Adrenal gland (tissue), 12 donors: Measurements from ENCODE around the gene CMKLR1. TPM values are rescaled to one million over a fixed set of nuclear protein-coding genes. Genes with fewer than 3 reads are reported as not detected.

ENCODE experiments used
- DNase-seq, 7 donors: peaks; one replicate each; pipeline ENCODE4 v3.0.0-alpha.2; 2019 to 2020
- H3K27ac ChIP-seq, 5 donors: fragments of 200-600 bp; sonication (generic) in 4 of 5; 1 replicate in 3 of 5; 2 replicates in 2 of 5; pipeline versions ENCODE4 v1.5.1 to v1.8.0; 2016 to 2020; ENCODE audit warnings: mild to moderate bottlenecking in 1 of 5
- H3K27me3 ChIP-seq: fragments of 200-600 bp; 2 replicates; pipeline ENCODE4 v1.8.0; 2021
- H3K36me3 ChIP-seq, 2 donors: fragments of 200-600 bp; replicated peaks in 1 of 2; 1 replicate in 1 of 2; 2 replicates in 1 of 2; pipeline versions ENCODE4 v1.5.1 to v1.8.0; 2018 to 2022
- H3K4me1 ChIP-seq, 2 donors: fragments of 200-600 bp; replicated peaks in 1 of 2; 1 replicate in 1 of 2; 2 replicates in 1 of 2; pipeline versions ENCODE4 v1.5.1 to v1.8.0; 2018 to 2021
- H3K4me3 ChIP-seq, 4 donors: fragments of 200-600 bp; sonication (generic) in 3 of 4; one replicate each; pipeline ENCODE4 v1.5.1; 2016 to 2018
- H3K9me3 ChIP-seq, 3 donors: fragments of 200-600 bp; sonication (generic) in 1 of 3; replicated peaks in 1 of 3; 1 replicate in 2 of 3; 2 replicates in 1 of 3; pipeline versions ENCODE4 v1.5.1 to v1.8.0; 2016 to 2021
- CTCF ChIP-seq, 6 experiments: fragments of 450-650 bp in 4 of 6; fragments of 200-600 bp in 2 of 6; sonication (generic) in 1 of 6; IDR thresholded peaks; 1 replicate in 5 of 6; 2 replicates in 1 of 6; pipeline versions ENCODE4 v1.5.1 to v1.8.0; 2016 to 2021; ENCODE audit warnings: antibody characterized with exemption in 6 of 6, mild to moderate bottlenecking in 2 of 6, moderate library complexity in 1 of 6
- POLR2A ChIP-seq, 2 donors: fragments of 450-650 bp; IDR thresholded peaks; one replicate each; pipeline ENCODE4 v1.6.1; 2017; ENCODE audit warnings: antibody characterized with exemption in 2 of 2, mild to moderate bottlenecking in 2 of 2, moderate library complexity in 1 of 2
- WGBS, 4 donors: extraction: QIAGEN DNeasy Blood & Tissue Kit in 2 of 4; methylation state at CpG; one replicate each; pipeline versions ENCODE4 v1.1.5 to v1.1.7; 2013 to 2017; 5-methylcytosine and 5-hydroxymethylcytosine counted together
- intact Hi-C, 2 donors: fragments of 100-400 bp; cut with DNase I; formaldehyde crosslinking; loops; one replicate each; pipeline versions ENCODE4 v1.14.1 to v1.15.0; 2022 to 2023
- polyA plus RNA-seq, 3 donors: library from polyadenylated mRNA; stranded (reverse); fragments of 200-250 nt in 2 of 3; fragments of 350-450 nt in 1 of 3; fragmentation: Illumina TruSeq in 1 of 3; extraction: RNeasy Lipid Tissue Mini Kit (QIAGEN cat#74804) in 1 of 3; gene quantifications; one replicate each; pipeline ENCODE4 v1.2.3, GENCODE V29; 2013 to 2014
- total RNA-seq, 9 donors: library from RNA; depleted of rRNA in 4 of 9; stranded (reverse); fragments of >200 nt in 4 of 9; fragments of 120-200 nt in 1 of 9; fragmentation: NEBNext Ultra II Directional in 1 of 9; extraction: Animal tissue kit (Norgen Biotek cat#: 25700) in 1 of 9; gene quantifications; one replicate each; pipeline versions ENCODE4 v1.1.0 to v1.2.4, GENCODE V29; 2013 to 2023
- donor health status: healthy with polysubstance abuse.
- donor health status: Bipolar disorder and iron deficiency.
- donor health status: DM: yes; HTN: yes; CAD: no.
- donor health status: DM: no; HTN: no; CAD: no.
- donor health status: DM: no; HTN: no; CAD: no.
- donor health status: DM: yes; HTN: yes; CAD: no.

The CMKLR1 gene
- total and polyA plus RNA-seq, 12 donors, result 2.1 to 26.6 (median 17.0) TPM

GRCh38 chr12:108299516-108299915 lies 39.6 kb downstream of the CMKLR1 start:
- H3K9me3 ChIP-seq, result no peaks in the 10 kb centered on the region
- H3K27me3 ChIP-seq, result no peaks in the 10 kb centered on the region
- WGBS, 4 donors, result 74 to 87% (median 85%) methylated on average over 4 of the region's 4 CpGs
- H3K4me3 ChIP-seq, result no peak overlapping the region
- no peak overlapping the region for H3K27ac ChIP-seq
- intact Hi-C loops, result no loop called here
- H3K36me3 ChIP-seq, result no peaks in the 10 kb centered on the region
- no peak for DNase-seq
- peaks cover 0 to 30% of the 10 kb centered on the region in 2 donors for H3K4me1 ChIP-seq
- TF ChIP-seq CTCF (IDR thresholded peaks at IDR 0.05) (no peak), POLR2A (IDR thresholded peaks at IDR 0.05) (no peak)

GRCh38 chr12:108298761-108299275 lies 40.3 kb downstream of the CMKLR1 start:
- TF ChIP-seq CTCF (IDR thresholded peaks at IDR 0.05), result no peak
- no peak for TF ChIP-seq POLR2A (IDR thresholded peaks at IDR 0.05)
- Histone ChIP-seq H3K4me1 (peaks cover 0 to 23% of the 10 kb centered on the region in 2 donors), H3K36me3 (no peaks in the 10 kb centered on the region), H3K27me3 (no peaks in the 10 kb centered on the region), H3K9me3 (no peaks in the 10 kb centered on the region), H3K27ac (peak overlapping the region in 1 of 5 donors; percentile 45), H3K4me3 (no peak overlapping the region)
- DNase-seq, result no peak
- WGBS, 4 donors, result 81 to 91% (median 86%) methylated on average over 4 to 6 of the region's 6 CpGs
- intact Hi-C loops, result no loop called here

DNA sequence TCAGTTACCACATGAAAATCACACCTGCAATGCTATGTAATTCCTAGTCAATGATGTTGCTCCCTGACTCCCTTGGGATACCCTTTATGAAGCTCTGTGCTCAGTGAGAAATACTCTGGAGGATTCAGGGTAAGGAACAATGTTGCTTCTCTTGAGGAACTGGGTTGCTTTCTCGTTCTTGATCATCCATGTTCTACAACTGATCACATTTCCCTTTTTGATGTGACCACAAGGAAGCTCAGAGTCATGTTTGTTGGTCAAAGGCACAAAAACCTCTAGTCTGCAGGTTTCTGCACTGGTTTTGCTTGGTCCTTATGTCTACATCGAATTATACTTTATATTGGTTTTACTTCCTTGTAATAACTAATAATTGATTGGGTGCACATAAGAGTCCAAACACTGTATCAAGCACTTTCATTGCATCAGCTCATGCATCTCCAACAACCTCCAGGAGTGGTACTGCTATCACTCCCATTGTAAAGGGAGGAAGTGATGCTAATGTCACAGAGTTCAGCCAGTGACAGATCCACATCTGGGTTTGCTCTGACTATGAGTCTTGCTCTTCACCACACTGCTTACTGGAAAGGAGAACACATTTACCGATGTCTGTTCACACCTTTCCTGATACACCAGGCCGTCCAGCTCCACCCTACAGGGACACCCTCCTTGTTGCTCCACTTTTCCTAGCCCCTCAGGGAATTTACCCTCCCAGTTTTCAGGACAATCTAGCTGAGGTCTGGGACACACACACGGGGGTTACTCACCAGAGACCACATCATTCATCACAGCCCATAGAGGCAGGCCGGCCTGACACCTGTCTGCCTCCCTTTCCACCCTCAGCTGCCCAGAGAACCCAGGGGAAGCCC lies 41.0 kb downstream of the CMKLR1 start:
- TF ChIP-seq POLR2A (IDR thresholded peaks at IDR 0.05) (no peak), CTCF (IDR thresholded peaks at IDR 0.05) (no peak)
- no peak overlapping the region for H3K4me3 ChIP-seq
- H3K36me3 ChIP-seq, result no peaks in the 10 kb centered on the region
- 73 to 78% (median 77%) methylated on average over 6 of the region's 6 CpGs for WGBS, 4 donors
- H3K4me1 ChIP-seq, result peaks cover 0 to 16% of the 10 kb centered on the region in 2 donors
- H3K9me3 ChIP-seq, result no peaks in the 10 kb centered on the region
- intact Hi-C loops, result no loop called here
- no peak for DNase-seq
- peak overlapping the region in 1 of 5 donors; percentile 45 for H3K27ac ChIP-seq
- H3K27me3 ChIP-seq, result no peaks in the 10 kb centered on the region

DNA sequence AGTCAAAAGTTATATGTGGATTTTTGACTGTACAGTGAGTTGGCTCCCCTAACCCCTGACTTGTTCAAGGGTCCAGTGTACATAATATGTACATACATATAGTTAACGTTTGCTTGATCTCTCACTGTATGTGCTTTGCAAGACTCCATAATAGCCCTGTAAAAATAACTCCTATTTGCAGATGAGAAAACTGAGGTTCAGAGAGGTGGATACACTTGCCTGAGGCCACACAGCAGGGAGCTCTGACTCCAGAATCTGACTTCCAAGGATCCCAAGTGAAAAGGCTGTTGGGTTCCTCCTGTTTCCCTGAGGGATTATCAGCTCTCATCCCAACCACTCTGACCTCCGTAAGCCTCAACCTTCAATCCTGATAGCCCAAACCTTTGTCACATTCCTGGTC lies 41.7 kb downstream of the CMKLR1 start:
- Histone ChIP-seq H3K4me1 (peaks cover 0 to 11% of the 10 kb centered on the region in 2 donors), H3K9me3 (no peaks in the 10 kb centered on the region), H3K36me3 (no peaks in the 10 kb centered on the region), H3K27ac (peak overlapping the region in 1 of 5 donors; percentile 6), H3K27me3 (no peaks in the 10 kb centered on the region), H3K4me3 (no peak overlapping the region)
- DNase-seq, result no peak
- intact Hi-C loops, result no loop called here
- 73 to 96% (median 76%) methylated on average over 2 of the region's 2 CpGs for WGBS, 4 donors
- TF ChIP-seq CTCF (IDR thresholded peaks at IDR 0.05) (no peak), POLR2A (IDR thresholded peaks at IDR 0.05) (no peak)
